NB4 (cell line): ENCODE data around the gene STK40.

Source experiments
- CTCF ChIP-seq: IDR thresholded peaks from one replicate; pipeline ENCODE4 v1.5.1; 2012; ENCODE audit warnings: low read depth, low read length
- MAX ChIP-seq: IDR thresholded peaks from 2 replicates; pipeline ENCODE4 v1.6.1; 2011; ENCODE audit warnings: low read depth, low read length
- MYC ChIP-seq: IDR thresholded peaks from 2 replicates; pipeline ENCODE4 v1.6.1; 2011; ENCODE audit warnings: low read depth, low read length
- POLR2A ChIP-seq: IDR thresholded peaks from 2 replicates; pipeline ENCODE4 v1.6.1; 2011; ENCODE audit warnings: mild to moderate bottlenecking; ENCODE audit not compliant: insufficient read length; ENCODE audit errors: extremely low read depth

- TF ChIP-seq POLR2A (no peak), CTCF (no peak), MAX (no peak), MYC (no peak)
These were observed 7.8 kb downstream of the STK40 start for GRCh38 chr1:36377791-36378492.
